ENCODE results near the gene HS1BP3. TPM values are rescaled to one million over a fixed set of nuclear protein-coding genes. Genes with fewer than 3 reads are reported as not detected.

Gene HS1BP3
- total RNA-seq, 1 donor from 2014 or later, result 33.6 TPM

DNA sequence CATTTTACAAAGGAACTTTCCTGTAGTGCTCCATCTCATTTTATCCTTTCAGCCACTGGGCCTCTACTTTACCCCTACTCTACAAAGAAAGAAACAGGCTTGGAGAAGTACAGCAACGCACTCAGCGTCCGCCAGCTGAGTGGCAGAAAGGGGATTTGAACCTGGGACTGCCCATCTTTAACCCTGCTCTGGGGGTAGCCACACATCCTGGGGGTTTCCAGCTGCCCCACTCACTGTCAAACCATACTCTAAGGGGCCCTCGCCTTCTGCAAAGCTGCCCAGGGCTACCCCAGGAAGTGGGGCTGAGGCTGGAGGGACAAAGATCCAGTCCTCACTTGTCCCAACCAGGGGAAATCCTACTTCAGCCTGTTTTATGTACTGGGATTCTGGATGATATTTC, 17.9 kb downstream of the HS1BP3 start:
- no peak for DNase-seq (ENCODE audit: low spot score)
- Mint-ChIP-seq H3K9me3 (ENCODE audit: unreplicated experiment) (no peaks in the 10 kb centered on the region), H3K27ac (ENCODE audit: unreplicated experiment) (no peak overlapping the region), H3K36me3 (ENCODE audit: low read depth, unreplicated experiment) (peaks cover 3% of the 10 kb centered on the region), H3K27me3 (ENCODE audit: unreplicated experiment) (peaks cover 5% of the 10 kb centered on the region), H3K4me3 (ENCODE audit: unreplicated experiment) (no peak overlapping the region), H3K4me1 (ENCODE audit: unreplicated experiment) (peaks cover 6% of the 10 kb centered on the region)
- no peak for TF ChIP-seq CTCF (IDR thresholded peaks at IDR 0.05; ENCODE audit: unreplicated experiment)

- no peaks in the 10 kb centered on the region for H3K9me3 Mint-ChIP-seq (ENCODE audit: unreplicated experiment)
- no peak overlapping the region for H3K4me3 Mint-ChIP-seq (ENCODE audit: unreplicated experiment)
- peaks cover 6% of the 10 kb centered on the region for H3K4me1 Mint-ChIP-seq (ENCODE audit: unreplicated experiment)
- peaks cover 5% of the 10 kb centered on the region for H3K27me3 Mint-ChIP-seq (ENCODE audit: unreplicated experiment)
- TF ChIP-seq CTCF (IDR thresholded peaks at IDR 0.05; ENCODE audit: unreplicated experiment), result no peak
- no peak overlapping the region for H3K27ac Mint-ChIP-seq (ENCODE audit: unreplicated experiment)
- no peak for DNase-seq (ENCODE audit: low spot score)
- H3K36me3 Mint-ChIP-seq (ENCODE audit: low read depth, unreplicated experiment), result peaks cover 3% of the 10 kb centered on the region
These were observed 18.4 kb downstream of the HS1BP3 start for GRCh38 chr2:20632446-20632990.

- Mint-ChIP-seq H3K27me3 (ENCODE audit: unreplicated experiment) (peaks cover 5% of the 10 kb centered on the region), H3K27ac (ENCODE audit: unreplicated experiment) (no peak overlapping the region), H3K4me3 (ENCODE audit: unreplicated experiment) (no peak overlapping the region), H3K9me3 (ENCODE audit: unreplicated experiment) (no peaks in the 10 kb centered on the region), H3K4me1 (ENCODE audit: unreplicated experiment) (peaks cover 6% of the 10 kb centered on the region), H3K36me3 (ENCODE audit: low read depth, unreplicated experiment) (peaks cover 3% of the 10 kb centered on the region)
- no peak for DNase-seq (ENCODE audit: low spot score)
- TF ChIP-seq CTCF (IDR thresholded peaks at IDR 0.05; ENCODE audit: unreplicated experiment), result no peak
These were observed 19.1 kb downstream of the HS1BP3 start for GRCh38 chr2:20631617-20632307.

- no peak for TF ChIP-seq CTCF (IDR thresholded peaks at IDR 0.05; ENCODE audit: unreplicated experiment)
These were observed 19.9 kb downstream of the HS1BP3 start for GRCh38 chr2:20630967-20631366.

DNA sequence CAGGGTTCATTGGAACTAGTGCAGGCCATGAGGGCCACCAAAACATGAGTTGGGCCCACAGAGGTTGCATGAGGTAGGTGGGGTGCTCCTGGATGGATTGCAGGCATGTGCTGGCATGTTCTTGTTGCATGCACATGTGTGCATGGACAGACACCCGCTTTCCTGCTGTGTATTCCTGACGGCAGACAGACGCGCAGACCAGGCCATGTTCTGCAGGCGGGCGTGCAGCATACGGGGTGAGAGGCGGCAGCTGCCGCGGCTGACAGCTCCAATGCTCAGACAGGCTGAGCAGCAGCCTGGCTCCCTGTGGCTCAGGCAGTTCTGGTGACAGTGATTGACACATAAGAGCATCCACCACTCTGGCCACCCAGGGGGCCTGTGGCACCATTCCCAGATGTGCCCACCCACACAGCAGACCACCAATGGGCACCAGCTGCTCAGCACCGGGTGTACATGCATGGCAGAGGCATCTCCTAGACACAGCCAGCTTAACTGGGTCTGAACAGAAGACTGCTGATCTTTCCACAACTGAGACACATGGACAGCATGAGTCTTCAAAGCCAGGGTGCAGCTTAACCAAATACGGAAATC, 21.2 kb downstream of the HS1BP3 start:
- no peak for TF ChIP-seq CTCF (IDR thresholded peaks at IDR 0.05; ENCODE audit: unreplicated experiment)
- H3K4me3 Mint-ChIP-seq (ENCODE audit: unreplicated experiment), result no peak overlapping the region
- no peaks in the 10 kb centered on the region for H3K9me3 Mint-ChIP-seq (ENCODE audit: unreplicated experiment)
- no peak overlapping the region for H3K27ac Mint-ChIP-seq (ENCODE audit: unreplicated experiment)
- peaks cover 10% of the 10 kb centered on the region for H3K27me3 Mint-ChIP-seq (ENCODE audit: unreplicated experiment)
- H3K4me1 Mint-ChIP-seq (ENCODE audit: unreplicated experiment), result peaks cover 4% of the 10 kb centered on the region
- no peak for DNase-seq (ENCODE audit: low spot score)
- peaks cover 8% of the 10 kb centered on the region for H3K36me3 Mint-ChIP-seq (ENCODE audit: low read depth, unreplicated experiment)

More at GRCh38 chr2:20630967-20631366, 19.9 kb downstream of the HS1BP3 start:
- DNase-seq (ENCODE audit: low spot score), result no peak
- peak overlapping the region; percentile 51 for H3K4me3 Mint-ChIP-seq (ENCODE audit: unreplicated experiment)
- H3K36me3 Mint-ChIP-seq (ENCODE audit: low read depth, unreplicated experiment), result peaks cover 5% of the 10 kb centered on the region
- H3K4me1 Mint-ChIP-seq (ENCODE audit: unreplicated experiment), result peaks cover 6% of the 10 kb centered on the region
- H3K9me3 Mint-ChIP-seq (ENCODE audit: unreplicated experiment), result no peaks in the 10 kb centered on the region
- H3K27ac Mint-ChIP-seq (ENCODE audit: unreplicated experiment), result no peak overlapping the region
- H3K27me3 Mint-ChIP-seq (ENCODE audit: unreplicated experiment), result peaks cover 10% of the 10 kb centered on the region

All from endothelial cell (in vitro differentiated cells).